ENCODE results near the gene SLC12A8. TPM values are rescaled to one million over a fixed set of nuclear protein-coding genes. Genes with fewer than 3 reads are reported as not detected.

Gene SLC12A8
- total RNA-seq, 1 donor from 2014 or later = 2.9 TPM

- TF ChIP-seq CTCF (conservative IDR thresholded peaks at IDR 0.05) = no peak
- H3K9me3 Mint-ChIP-seq = no peaks in the 10 kb centered on the region
- H3K4me1 Mint-ChIP-seq = peaks cover 38% of the 10 kb centered on the region
- no peak overlapping the region for H3K4me3 Mint-ChIP-seq
- H3K36me3 Mint-ChIP-seq (ENCODE audit: low read depth) = no peaks in the 10 kb centered on the region
- no peak overlapping the region for H3K27ac Mint-ChIP-seq (ENCODE audit: unreplicated experiment)
- peaks cover 34% of the 10 kb centered on the region for H3K27me3 Mint-ChIP-seq (ENCODE audit: low read depth)
- no peak for DNase-seq (ENCODE audit: low read depth, low spot score)
These were observed 67.8 kb downstream of the SLC12A8 start for GRCh38 chr3:125144653-125145314.

GRCh38 chr3:125143982-125144652, 68.4 kb downstream of the SLC12A8 start:
- Mint-ChIP-seq H3K27me3 (ENCODE audit: low read depth) (peaks cover 34% of the 10 kb centered on the region), H3K27ac (ENCODE audit: unreplicated experiment) (no peak overlapping the region), H3K9me3 (no peaks in the 10 kb centered on the region), H3K36me3 (ENCODE audit: low read depth) (no peaks in the 10 kb centered on the region), H3K4me1 (peaks cover 38% of the 10 kb centered on the region), H3K4me3 (no peak overlapping the region)
- no peak for DNase-seq (ENCODE audit: low read depth, low spot score)
- TF ChIP-seq CTCF (conservative IDR thresholded peaks at IDR 0.05) = no peak

- H3K9me3 Mint-ChIP-seq = no peaks in the 10 kb centered on the region
- no peak overlapping the region for H3K4me3 Mint-ChIP-seq
- peaks cover 38% of the 10 kb centered on the region for H3K4me1 Mint-ChIP-seq
- DNase-seq (ENCODE audit: low read depth, low spot score) = no peak
- no peak for TF ChIP-seq CTCF (conservative IDR thresholded peaks at IDR 0.05)
- H3K27ac Mint-ChIP-seq (ENCODE audit: unreplicated experiment) = no peak overlapping the region
- no peaks in the 10 kb centered on the region for H3K36me3 Mint-ChIP-seq (ENCODE audit: low read depth)
- H3K27me3 Mint-ChIP-seq (ENCODE audit: low read depth) = peaks cover 34% of the 10 kb centered on the region
These were observed 69.0 kb downstream of the SLC12A8 start for GRCh38 chr3:125143538-125143937.

- no peaks in the 10 kb centered on the region for H3K36me3 Mint-ChIP-seq (ENCODE audit: low read depth)
- DNase-seq (ENCODE audit: low read depth, low spot score) = no peak
- H3K9me3 Mint-ChIP-seq = no peaks in the 10 kb centered on the region
- H3K4me3 Mint-ChIP-seq = no peak overlapping the region
- no peak for TF ChIP-seq CTCF (conservative IDR thresholded peaks at IDR 0.05)
- no peak overlapping the region for H3K27ac Mint-ChIP-seq (ENCODE audit: unreplicated experiment)
- H3K4me1 Mint-ChIP-seq = peaks cover 38% of the 10 kb centered on the region
- H3K27me3 Mint-ChIP-seq (ENCODE audit: low read depth) = peaks cover 34% of the 10 kb centered on the region
These were observed 69.6 kb downstream of the SLC12A8 start for GRCh38 chr3:125142940-125143339.

GRCh38 chr3:125142420-125142778, 70.1 kb downstream of the SLC12A8 start:
- H3K9me3 Mint-ChIP-seq = no peaks in the 10 kb centered on the region
- H3K4me1 Mint-ChIP-seq = peaks cover 38% of the 10 kb centered on the region
- H3K27ac Mint-ChIP-seq (ENCODE audit: unreplicated experiment) = no peak overlapping the region
- no peak for TF ChIP-seq CTCF (conservative IDR thresholded peaks at IDR 0.05)
- H3K4me3 Mint-ChIP-seq = no peak overlapping the region
- DNase-seq (ENCODE audit: low read depth, low spot score) = no peak
- peaks cover 34% of the 10 kb centered on the region for H3K27me3 Mint-ChIP-seq (ENCODE audit: low read depth)
- H3K36me3 Mint-ChIP-seq (ENCODE audit: low read depth) = no peaks in the 10 kb centered on the region
